Measurements from ENCODE around the gene TBC1D9.

DNA sequence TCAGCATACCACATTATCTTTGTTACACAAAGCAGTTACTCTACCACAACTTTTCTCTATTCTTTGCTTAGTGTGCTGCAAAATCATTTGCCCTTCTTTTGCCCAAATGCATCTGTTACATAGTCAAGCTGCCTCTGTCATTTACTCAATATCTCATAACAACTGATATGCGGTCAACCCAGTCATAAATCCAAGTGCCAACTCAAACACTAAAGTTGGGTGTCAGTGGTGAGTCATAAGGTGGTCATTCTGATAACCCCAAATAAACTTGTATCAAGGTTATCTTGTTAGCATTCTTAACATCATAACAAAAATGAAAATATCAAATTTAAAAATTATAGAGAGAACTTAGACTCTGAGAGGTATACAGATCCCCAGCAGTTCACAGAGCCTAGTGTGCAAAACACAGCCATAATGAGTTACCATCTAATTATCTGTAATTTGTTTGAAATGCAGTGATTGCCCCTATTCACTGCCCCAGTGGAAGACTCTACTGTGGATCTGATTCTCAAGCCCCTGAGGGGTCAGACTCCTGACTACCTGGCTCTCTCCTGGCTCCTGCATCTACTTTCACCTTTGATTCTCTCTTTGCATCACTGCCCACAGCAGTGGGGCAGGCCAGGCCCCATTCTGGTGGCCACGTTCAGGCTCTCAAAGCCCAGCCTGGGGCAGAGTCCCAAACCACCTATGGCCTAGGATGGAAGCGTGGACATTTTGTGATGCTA, 29.2 kb downstream of the TBC1D9 start:
- no peak for TF ChIP-seq FOXK2 (IDR thresholded peaks at IDR 0.05)
- TF ChIP-seq, protein P1, sequence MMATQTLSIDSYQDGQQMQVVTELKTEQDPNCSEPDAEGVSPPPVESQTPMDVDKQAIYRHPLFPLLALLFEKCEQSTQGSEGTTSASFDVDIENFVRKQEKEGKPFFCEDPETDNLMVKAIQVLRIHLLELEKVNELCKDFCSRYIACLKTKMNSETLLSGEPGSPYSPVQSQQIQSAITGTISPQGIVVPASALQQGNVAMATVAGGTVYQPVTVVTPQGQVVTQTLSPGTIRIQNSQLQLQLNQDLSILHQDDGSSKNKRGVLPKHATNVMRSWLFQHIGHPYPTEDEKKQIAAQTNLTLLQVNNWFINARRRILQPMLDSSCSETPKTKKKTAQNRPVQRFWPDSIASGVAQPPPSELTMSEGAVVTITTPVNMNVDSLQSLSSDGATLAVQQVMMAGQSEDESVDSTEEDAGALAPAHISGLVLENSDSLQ (IDR thresholded peaks at IDR 0.05) = 0 out of 2 replicates have a peak, but pooled peaks have one; percentile 3
- TF ChIP-seq ZNF384 (IDR thresholded peaks at IDR 0.05) = no peak
- TF ChIP-seq SP1 (IDR thresholded peaks at IDR 0.05) = no peak
- no peak for TF ChIP-seq HDGF (IDR thresholded peaks at IDR 0.05; ENCODE audit: borderline replicate concordance)
- TF ChIP-seq FOXA1 (IDR thresholded peaks at IDR 0.05) = no peak
- no peak for TF ChIP-seq FOXM1 (IDR thresholded peaks at IDR 0.05; ENCODE audit: borderline replicate concordance)
- no peak for TF ChIP-seq NFRKB (IDR thresholded peaks at IDR 0.05)
- TF ChIP-seq ELF4 (IDR thresholded peaks at IDR 0.05) = no peak
- no peak for TF ChIP-seq CTBP1 (IDR thresholded peaks at IDR 0.05; ENCODE audit: borderline replicate concordance)
- no peak for TF ChIP-seq ARNT (IDR thresholded peaks at IDR 0.05)
- TF ChIP-seq TARDBP (IDR thresholded peaks at IDR 0.05) = no peak
- TF ChIP-seq SUZ12 (IDR thresholded peaks at IDR 0.05) = no peak

Data from HEK293T (cell line).